Limb (tissue), 2 donors: Measurements from ENCODE around the gene BTBD9.

Experiments used
- DNase-seq, 2 donors: peaks; one replicate each; pipeline ENCODE4 v3.0.0-alpha.2; 2016; ENCODE audit errors: extremely low spot score in 2 of 2

BTBD9 gene

GRCh38 chr6:38259736-38260135 is 380.0 kb downstream of the BTBD9 start:
- DNase-seq: no peak

DNA sequence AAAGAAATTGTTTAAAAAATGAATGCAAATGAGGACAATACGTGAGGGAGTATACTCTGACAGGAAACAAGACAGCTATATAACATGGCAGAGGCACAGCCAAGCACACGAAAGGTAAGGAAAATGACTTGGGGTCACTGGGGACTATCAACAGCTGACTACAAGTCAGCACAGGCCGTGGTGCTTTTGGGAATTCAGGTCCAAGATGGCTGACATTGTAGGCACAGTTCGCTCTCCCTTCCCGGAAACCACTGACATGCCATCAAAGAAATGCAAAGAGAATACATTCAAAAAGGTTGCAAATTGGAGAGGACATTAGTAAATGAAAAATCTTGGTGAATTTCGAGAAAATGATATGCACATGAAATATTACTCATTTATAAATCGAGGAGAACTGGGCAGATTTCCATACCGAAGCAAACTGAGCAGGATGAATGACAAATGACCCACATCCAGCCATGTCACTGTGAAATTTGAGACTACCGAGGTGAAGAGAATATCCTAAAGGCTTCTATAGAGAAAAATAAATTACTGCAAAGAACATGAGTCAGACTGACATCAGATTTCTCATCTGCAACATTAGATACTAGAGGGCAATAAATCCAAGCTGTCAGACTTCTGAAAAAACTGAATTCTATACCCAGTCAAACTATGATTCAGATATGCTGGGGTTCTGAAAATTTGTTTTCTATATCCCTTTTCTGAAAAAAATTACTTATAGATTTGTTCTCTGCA is 391.1 kb downstream of the BTBD9 start:
- no peak for DNase-seq

GRCh38 chr6:38245295-38245694 is 394.4 kb downstream of the BTBD9 start:
- DNase-seq: no peak

- DNase-seq: no peak
These were observed 394.9 kb downstream of the BTBD9 start for GRCh38 chr6:38244869-38245268.

DNA sequence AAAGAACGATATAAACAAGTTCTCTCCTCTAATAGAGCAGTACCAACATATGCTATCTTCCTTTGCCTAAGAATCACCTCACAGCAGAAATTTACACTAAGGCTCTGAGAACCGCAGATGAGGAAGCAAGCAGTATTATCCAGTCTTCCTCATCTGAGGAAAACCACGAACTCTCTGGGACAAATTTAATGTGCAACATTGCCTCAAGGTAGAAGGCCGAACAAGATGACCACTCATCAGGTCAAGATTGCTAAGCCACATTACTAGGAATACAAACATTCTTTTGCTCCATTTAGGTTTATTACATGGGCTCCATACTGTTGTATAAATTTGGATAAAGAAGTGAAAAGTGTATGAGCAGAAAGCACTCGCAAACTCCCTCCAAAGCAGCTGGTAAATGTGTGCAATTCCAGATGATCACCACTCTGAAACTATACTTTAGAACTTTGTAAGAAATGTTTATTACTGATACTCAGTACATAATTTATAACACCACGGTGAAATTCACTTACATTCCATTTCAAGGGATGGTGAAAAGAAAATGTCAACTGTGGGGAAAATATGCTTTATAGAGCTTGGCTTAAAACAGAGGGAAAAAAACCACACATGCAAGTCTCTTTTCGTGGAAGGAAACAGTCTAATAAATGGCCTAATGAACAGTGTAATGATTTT is 398.4 kb downstream of the BTBD9 start:
- DNase-seq: no peak

DNA sequence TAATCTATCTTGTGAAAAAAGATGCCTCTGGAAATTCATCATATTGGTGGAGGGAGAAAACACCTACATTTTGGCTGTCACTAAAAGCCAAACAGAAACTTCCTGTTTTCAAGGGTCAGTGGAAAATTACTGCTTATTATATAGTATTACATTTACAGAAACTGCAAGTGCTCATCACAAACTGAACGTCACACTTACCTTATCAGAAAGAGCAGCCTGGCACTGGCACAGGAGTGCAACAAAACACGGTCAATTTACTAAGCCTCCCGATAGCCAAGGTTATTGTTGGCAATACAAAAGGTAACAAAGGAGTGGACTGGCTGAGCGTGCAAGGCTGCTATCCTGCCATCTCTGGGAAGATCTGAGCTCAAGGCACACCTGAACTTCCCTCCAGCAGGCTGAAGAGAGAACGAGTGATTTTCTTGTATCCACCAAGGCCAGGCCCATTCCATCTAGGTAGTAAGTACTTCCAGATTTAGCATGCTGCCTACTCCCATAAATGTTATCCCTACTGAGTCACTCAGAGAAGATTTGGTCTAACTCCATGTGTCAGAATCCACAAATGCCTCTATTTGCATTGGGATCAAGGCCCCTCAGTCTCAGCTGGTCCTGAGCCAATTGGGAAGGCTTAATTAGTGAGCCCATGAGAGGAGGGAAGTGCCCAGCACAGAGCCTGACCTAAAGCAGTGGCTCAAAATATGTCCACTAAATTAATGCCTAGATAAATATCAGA is 399.8 kb downstream of the BTBD9 start:
- no peak for DNase-seq

DNA sequence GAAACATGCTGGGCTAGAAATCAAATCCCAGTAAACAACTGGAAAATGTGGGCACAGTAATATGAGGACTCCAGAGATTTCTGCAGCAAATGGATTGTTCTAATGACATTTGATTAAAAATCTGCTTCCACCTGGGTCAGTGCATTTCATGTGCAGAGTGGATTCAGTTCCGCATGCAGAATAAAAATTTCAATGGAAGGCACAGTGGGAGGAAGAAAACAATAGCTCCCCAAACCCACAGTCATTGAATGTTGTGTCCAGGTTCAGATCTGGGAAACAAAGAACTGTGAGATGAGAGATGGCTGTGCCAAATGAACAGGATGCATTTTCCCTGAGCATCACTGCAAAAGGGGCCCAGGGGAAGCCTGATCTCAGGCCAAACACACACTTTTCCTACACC is 403.1 kb downstream of the BTBD9 start:
- DNase-seq: no peak

DNA sequence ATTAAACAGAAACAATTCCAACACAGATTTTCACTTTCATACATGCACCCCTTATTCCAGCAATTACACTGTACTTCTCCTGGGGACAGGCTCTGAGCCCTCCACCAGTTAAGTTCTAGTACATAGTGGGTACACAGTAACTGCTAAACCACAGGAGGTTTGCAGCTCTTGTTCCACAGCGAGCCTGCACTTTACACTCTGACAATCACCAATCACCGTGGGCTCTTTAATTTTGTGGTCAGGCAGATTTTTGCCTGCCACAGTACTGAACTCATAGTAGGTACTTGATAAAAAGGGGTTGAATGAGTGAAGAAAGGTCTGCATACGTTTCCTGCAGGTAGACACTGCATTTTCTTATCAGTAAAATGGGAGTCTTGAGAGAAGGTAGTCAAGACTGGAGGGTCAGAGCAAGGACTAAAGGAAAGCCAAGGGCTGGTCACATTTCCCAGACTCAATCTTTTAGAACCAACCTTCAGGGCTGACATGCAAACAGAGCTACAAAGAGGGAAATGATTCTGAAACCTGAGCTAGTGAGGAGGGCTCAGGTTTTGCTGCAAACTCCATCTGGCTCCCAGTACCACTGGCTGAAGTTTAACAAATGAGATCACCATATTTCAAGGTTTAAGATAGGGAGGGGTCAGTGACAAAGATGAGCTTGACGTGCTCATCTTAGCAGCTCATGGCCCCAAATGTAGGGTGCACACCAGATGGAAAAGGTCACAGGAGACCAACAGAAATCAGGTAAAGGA is 404.6 kb downstream of the BTBD9 start:
- no peak for DNase-seq

DNA sequence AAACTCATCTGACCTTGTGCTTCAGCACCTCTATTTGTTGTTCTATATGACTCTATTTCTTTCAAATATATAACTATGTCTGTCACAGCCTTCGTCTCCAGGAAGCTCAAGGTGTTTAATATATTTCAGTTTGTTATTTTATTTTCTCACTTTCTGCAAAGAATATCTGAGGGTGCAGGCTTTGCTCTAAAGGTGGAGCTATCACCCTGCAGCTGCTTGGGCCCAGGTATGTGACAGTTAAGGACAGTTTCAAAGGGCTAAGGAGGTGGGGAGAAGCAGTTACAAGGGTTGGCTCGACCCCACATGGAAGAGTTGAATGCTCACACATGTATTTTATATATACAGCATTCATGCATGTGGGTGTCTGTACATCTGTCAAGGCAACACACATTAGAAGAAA is 405.6 kb downstream of the BTBD9 start:
- DNase-seq: no peak

GRCh38 chr6:38233161-38233791 is 406.5 kb downstream of the BTBD9 start:
- DNase-seq: no peak

DNA sequence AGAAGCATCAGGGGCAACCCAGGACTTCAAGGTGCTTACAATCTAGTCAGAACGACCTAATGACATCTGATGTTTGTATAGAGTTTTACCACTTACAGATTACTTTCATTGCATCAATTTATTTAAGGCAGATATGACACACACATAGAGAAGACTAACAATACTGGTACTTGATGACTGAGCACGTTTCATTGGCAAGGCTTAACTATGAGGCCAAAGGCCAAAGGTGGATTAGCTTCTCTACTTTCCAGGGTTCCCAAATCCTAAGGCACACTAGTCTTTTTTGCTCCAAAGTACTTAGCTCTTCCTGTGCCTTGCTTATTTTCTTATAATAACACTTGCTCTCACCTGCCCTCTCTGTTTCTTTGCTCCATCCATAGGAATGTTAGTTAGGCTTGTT is 414.0 kb downstream of the BTBD9 start:
- no peak for DNase-seq

GRCh38 chr6:38221251-38221650 is 418.5 kb downstream of the BTBD9 start:
- DNase-seq: no peak

- DNase-seq: no peak
These were observed 419.5 kb downstream of the BTBD9 start for GRCh38 chr6:38220069-38220723.

DNA sequence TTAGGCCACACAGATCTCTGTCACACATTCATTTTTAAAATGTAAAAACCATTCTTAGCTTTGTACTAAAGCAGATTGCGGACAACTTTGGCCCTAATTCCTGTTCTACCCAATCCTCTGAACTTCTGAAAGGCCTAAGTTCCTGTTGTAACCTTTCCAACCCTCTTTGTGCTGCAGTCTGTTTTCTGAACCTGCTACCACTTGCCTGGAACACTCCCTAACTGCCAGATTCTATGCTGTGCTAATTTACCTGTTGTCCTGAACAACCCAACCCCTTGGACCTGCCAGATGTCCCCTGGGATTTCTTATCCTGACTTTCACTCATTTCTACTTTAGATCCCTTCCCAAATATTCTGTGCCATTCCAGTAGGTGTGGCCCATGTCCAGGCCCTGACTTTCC is 421.5 kb downstream of the BTBD9 start:
- DNase-seq: no peak

- no peak for DNase-seq
These were observed 423.3 kb downstream of the BTBD9 start for GRCh38 chr6:38216451-38216850.

DNA sequence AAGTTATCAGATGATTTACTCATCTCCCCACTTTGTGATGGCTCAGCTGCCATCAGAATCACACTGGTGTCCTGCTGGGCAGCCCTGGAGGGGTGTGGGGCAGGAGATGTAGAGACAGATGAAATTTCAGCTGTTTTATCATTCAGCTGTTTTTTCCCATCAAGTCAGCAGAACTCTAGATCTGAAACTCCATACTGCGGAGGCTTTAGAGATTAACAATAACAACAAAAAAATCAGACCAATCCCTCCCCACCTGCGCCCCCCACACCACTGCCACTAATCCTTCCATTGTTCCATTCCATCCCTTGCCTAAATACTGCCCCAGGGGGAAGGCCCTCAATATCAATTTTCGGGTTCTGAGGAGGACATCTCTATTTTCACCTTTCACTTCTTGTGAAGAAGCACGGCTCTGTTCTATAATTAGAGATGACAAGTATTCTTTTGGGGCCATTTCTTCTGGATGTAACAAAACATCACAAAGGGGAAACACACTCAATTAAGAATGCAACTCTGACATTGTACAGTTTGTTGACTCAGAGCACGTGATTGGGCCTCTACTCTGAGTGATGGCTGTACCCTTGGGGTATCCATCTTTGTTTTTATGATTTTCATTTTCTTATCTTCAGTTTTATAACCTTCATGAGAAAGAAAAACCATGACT is 423.9 kb downstream of the BTBD9 start:
- no peak for DNase-seq

DNA sequence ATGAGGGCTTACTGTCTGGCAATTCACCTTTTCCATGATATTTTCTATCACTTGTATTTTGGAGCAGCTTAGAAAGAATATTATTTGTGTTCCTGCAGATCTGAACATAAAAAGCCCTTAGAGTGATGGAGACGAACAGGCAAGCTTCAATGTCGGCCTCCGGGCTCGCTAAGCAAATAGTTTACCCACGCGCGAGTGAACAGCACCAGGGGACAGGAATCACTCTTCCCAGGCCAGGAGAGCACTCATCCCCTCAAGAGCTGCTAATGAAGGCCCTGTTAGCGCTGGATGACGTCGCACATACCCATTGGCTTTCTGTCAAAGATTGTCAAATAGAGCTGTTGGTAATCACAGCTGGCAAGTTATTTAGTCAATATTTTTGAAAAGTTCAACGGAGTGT is 424.5 kb downstream of the BTBD9 start:
- DNase-seq: no peak

- DNase-seq: no peak
These were observed 425.6 kb downstream of the BTBD9 start for GRCh38 chr6:38214159-38214558.

DNA sequence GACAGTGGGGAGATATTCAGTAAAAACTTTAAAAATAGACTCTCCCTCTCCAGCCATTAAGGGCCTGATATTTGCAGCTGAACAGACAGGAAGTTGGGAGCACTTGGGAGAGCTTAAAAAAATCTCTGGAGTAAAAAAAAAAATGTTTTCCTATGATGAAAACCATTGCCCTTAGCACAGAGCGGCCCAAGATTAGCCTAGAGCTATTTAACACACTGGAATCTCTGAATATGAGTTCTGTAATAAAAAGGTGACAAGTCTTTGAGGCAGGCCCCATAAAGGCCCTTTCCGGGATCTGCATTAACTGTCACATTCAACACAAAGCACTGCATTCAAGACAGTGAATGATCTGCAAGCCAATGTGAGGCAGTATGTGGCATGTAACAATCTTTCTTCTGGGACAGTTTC is 426.5 kb downstream of the BTBD9 start:
- DNase-seq: no peak

DNA sequence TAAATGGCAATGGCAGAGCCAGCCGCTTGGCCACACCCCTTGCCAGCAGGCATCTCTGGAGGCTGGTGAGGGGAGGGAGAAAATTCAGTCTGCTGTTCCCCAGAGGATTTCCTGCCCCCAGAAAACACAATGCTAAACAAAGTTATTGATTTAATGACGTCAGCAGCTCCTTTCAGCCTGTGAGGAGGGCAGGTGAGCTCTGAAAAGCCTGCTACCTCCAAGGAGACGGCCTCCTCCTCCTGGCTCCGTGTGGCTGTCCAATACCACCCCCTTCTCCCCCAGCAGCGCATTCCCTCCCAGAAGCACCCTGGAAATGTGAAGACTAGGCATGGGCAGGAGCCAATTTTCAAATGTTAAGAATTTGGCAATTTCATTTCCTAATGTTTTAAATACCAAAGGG is 427.1 kb downstream of the BTBD9 start:
- DNase-seq: no peak
